WTC11 (cell line): ENCODE measurements around the gene LPP. TPM values are rescaled to one million over a fixed set of nuclear protein-coding genes. Genes with fewer than 3 reads are reported as not detected.

Experiments
- ATAC-seq: fragments of 200-7000 bp; cut with Tn5 transposase; 2 replicates; pipeline ENCODE4 v1.10.0; 2021; ENCODE audit warnings: mild to moderate bottlenecking, moderate library complexity
- CTCF ChIA-PET: fragments of 300-600 bp; sonication (Branson Sonifier 250); formaldehyde crosslinking; loops from one replicate; lab custom pipeline; 2021; ENCODE audit warnings: antibody characterized with exemption; lab: Charles Lee
- POLR2A ChIA-PET: fragments of 350-600 bp; sonication (Branson Sonifier 250); formaldehyde crosslinking; loops from one replicate; lab custom pipeline; 2021; ENCODE audit warnings: antibody characterized with exemption; lab: Charles Lee
- DNase-seq: peaks from one replicate; pipeline ENCODE4 v3.0.0; 2021; ENCODE audit warnings: low spot score
- H3K27ac Mint-ChIP-seq: 2 replicates; pipeline ENCODE4 v1.8.0; 2021; ENCODE audit warnings: mixed read lengths
- H3K27me3 Mint-ChIP-seq: 2 replicates; pipeline ENCODE4 v1.8.0; 2021; ENCODE audit warnings: low read depth, mild to moderate bottlenecking, moderate library complexity, mixed read lengths
- H3K36me3 Mint-ChIP-seq: 2 replicates; pipeline ENCODE4 v1.8.0; 2021; ENCODE audit warnings: mixed read lengths
- H3K4me1 Mint-ChIP-seq: 2 replicates; pipeline ENCODE4 v1.8.0; 2022; ENCODE audit warnings: mixed read lengths
- H3K4me3 Mint-ChIP-seq: 2 replicates; pipeline ENCODE4 v1.8.0; 2021; ENCODE audit warnings: mild to moderate bottlenecking, moderate library complexity, mixed read lengths
- H3K9me3 Mint-ChIP-seq: 2 replicates; pipeline ENCODE4 v1.8.0; 2021; ENCODE audit warnings: mixed read lengths
- AFF4 ChIP-seq: sonication (generic); formaldehyde crosslinking; IDR thresholded peaks from 2 replicates; pipeline ENCODE4 v1.8.1; 2023; ENCODE audit warnings: mild to moderate bottlenecking, missing genetic modification reagents, borderline replicate concordance
- ATF3 ChIP-seq: sonication (generic); formaldehyde crosslinking; conservative IDR thresholded peaks from 2 replicates; pipeline ENCODE4 v1.8.1; 2022; ENCODE audit warnings: mild to moderate bottlenecking, missing genetic modification reagents
- CREB1 ChIP-seq: sonication (generic); formaldehyde crosslinking; IDR thresholded peaks from 2 replicates; pipeline ENCODE4 v1.8.0; 2023; ENCODE audit warnings: mild to moderate bottlenecking, missing genetic modification reagents
- E2F5 ChIP-seq: sonication (generic); formaldehyde crosslinking; IDR thresholded peaks from 2 replicates; pipeline ENCODE4 v1.8.1; 2022; ENCODE audit warnings: mild to moderate bottlenecking, moderate library complexity, missing genetic modification reagents
- FOXJ3 ChIP-seq: sonication (generic); formaldehyde crosslinking; IDR thresholded peaks from 2 replicates; pipeline ENCODE4 v1.9.0; 2021; ENCODE audit warnings: missing genetic modification reagents, mild to moderate bottlenecking, borderline replicate concordance
- JAZF1 ChIP-seq: fragments of 250-450 bp; sonication (Bioruptor Pico); IDR thresholded peaks from 2 replicates; pipeline ENCODE4 v1.9.0; 2021; ENCODE audit warnings: moderate library complexity, mild to moderate bottlenecking, inconsistent platforms
- JUN ChIP-seq: sonication (generic); formaldehyde crosslinking; IDR thresholded peaks from 2 replicates; pipeline ENCODE4 v1.8.0; 2023; ENCODE audit warnings: mild to moderate bottlenecking, missing genetic modification reagents
- MXD4 ChIP-seq: fragments of 250-450 bp; sonication (Bioruptor Pico); IDR thresholded peaks from 2 replicates; pipeline ENCODE4 v1.8.0; 2021; ENCODE audit warnings: mild to moderate bottlenecking, moderate library complexity, borderline replicate concordance
- NFE2L1 ChIP-seq: sonication (generic); formaldehyde crosslinking; IDR thresholded peaks from 2 replicates; pipeline ENCODE4 v1.8.1; 2023; ENCODE audit warnings: missing genetic modification reagents
- PRDM15 ChIP-seq: sonication (generic); formaldehyde crosslinking; IDR thresholded peaks from 2 replicates; pipeline ENCODE4 v1.8.0; 2022; ENCODE audit warnings: missing genetic modification reagents
- SMAD3 ChIP-seq: sonication (generic); formaldehyde crosslinking; IDR thresholded peaks from 2 replicates; pipeline ENCODE4 v1.8.0; 2022; ENCODE audit warnings: missing genetic modification reagents, mild to moderate bottlenecking, borderline replicate concordance
- TEAD1 ChIP-seq: sonication (generic); formaldehyde crosslinking; IDR thresholded peaks from 2 replicates; pipeline ENCODE4 v1.8.0; 2022; ENCODE audit warnings: mild to moderate bottlenecking, missing genetic modification reagents
- ZMAT4 ChIP-seq: fragments of 250-450 bp; sonication (Bioruptor Pico); IDR thresholded peaks from 2 replicates; pipeline ENCODE4 v1.9.0; 2021; ENCODE audit warnings: mild to moderate bottlenecking
- ZNF317 ChIP-seq: sonication (generic); formaldehyde crosslinking; IDR thresholded peaks from 2 replicates; pipeline ENCODE4 v1.8.1; 2023; ENCODE audit warnings: low read depth, mild to moderate bottlenecking, moderate library complexity, missing genetic modification reagents, borderline replicate concordance
- ZSCAN18 ChIP-seq: fragments of 250-450 bp; sonication (Bioruptor Pico); IDR thresholded peaks from 2 replicates; pipeline ENCODE4 v2.1.2; 2022; ENCODE audit warnings: mild to moderate bottlenecking, moderate library complexity
- total RNA-seq: library from RNA; stranded (reverse); gene quantifications from 3 replicates; pipeline ENCODE4 v1.2.3, GENCODE V29; 2021
- TF ChIP-seq, protein P1 (sequence below): sonication (generic); formaldehyde crosslinking; IDR thresholded peaks from 2 replicates; pipeline ENCODE4 v1.8.0; 2022; ENCODE audit warnings: mild to moderate bottlenecking, missing genetic modification reagents

Gene LPP
- total RNA-seq, 1 experiment from 2014 or later = 49.6 TPM

GRCh38 chr3:188684276-188684675 lies 530.3 kb downstream of the LPP start:
- no peak for ATAC-seq
- Mint-ChIP-seq H3K9me3 (no peaks in the 10 kb centered on the region), H3K4me1 (peaks cover 19% of the 10 kb centered on the region), H3K27me3 (no peaks in the 10 kb centered on the region)
- TF ChIP-seq ZMAT4 (CRISPR knock-in tag) (no peak), FOXJ3 (CRISPR knock-in tag) (no peak), MXD4 (CRISPR knock-in tag) (no peak), E2F5 (CRISPR knock-in tag) (no peak), JAZF1 (no peak), ATF3 (no peak), SMAD3 (CRISPR knock-in tag) (no peak), PRDM15 (CRISPR knock-in tag) (no peak), ZNF317 (CRISPR knock-in tag) (no peak), ZSCAN18 (CRISPR knock-in tag) (no peak), AFF4 (CRISPR knock-in tag) (no peak), JUN (no peak), NFE2L1 (CRISPR knock-in tag) (no peak), CREB1 (no peak), TEAD1 (CRISPR knock-in tag) (no peak)
- TF ChIP-seq, protein P1, sequence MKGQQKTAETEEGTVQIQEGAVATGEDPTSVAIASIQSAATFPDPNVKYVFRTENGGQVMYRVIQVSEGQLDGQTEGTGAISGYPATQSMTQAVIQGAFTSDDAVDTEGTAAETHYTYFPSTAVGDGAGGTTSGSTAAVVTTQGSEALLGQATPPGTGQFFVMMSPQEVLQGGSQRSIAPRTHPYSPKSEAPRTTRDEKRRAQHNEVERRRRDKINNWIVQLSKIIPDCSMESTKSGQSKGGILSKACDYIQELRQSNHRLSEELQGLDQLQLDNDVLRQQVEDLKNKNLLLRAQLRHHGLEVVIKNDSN (CRISPR knock-in tag) = no peak
- TF ChIP-seq, all 79 proteins: peak for 0
- ChIA-PET POLR2A (no interaction called here), CTCF (no interaction called here)
- Mint-ChIP-seq H3K36me3 (no peaks in the 10 kb centered on the region), H3K4me3 (no peak overlapping the region), H3K27ac (no peak overlapping the region)
- DNase-seq = no peak
